HG03066 (cell line): ENCODE results near the gene MGST2.
"Not testable (repeated sequence)": the region's sequence is repeated elsewhere in the genome, so short reads cannot be mapped to it uniquely, and the experiment has no call there.

Experiments
- ATAC-seq: cut with Tn5 transposase; IDR thresholded peaks from one replicate; pipeline ENCODE4 v1.9.1; 2021; ENCODE audit warnings: low read depth; ENCODE audit not compliant: unreplicated experiment

The MGST2 gene

GRCh38 chr4:139665690-139666529 is at the start of gene MGST2:
Gene MGST2, plus strand, starts transcription at chr4:139665819. Its CDS starts 201 bp downstream, at chr4:139666020.
- ATAC-seq, result peak; percentile 88

- ATAC-seq, result no peak
Observed at GRCh38 chr4:139617702-139618490, 47.7 kb upstream of the MGST2 start.

GRCh38 chr4:139619644-139620043 is 46.0 kb upstream of the MGST2 start:
- no peak for ATAC-seq

GRCh38 chr4:139622901-139623381 is 42.7 kb upstream of the MGST2 start:
- no peak for ATAC-seq

GRCh38 chr4:139624441-139625092 is 41.1 kb upstream of the MGST2 start:
- no peak for ATAC-seq

- ATAC-seq, result no peak
Observed at GRCh38 chr4:139625093-139625455, 40.5 kb upstream of the MGST2 start.

GRCh38 chr4:139625482-139625881 is 40.1 kb upstream of the MGST2 start:
- no peak for ATAC-seq

- no peak for ATAC-seq
Observed at GRCh38 chr4:139628184-139629012, 37.2 kb upstream of the MGST2 start.

- ATAC-seq, result no peak
Observed at GRCh38 chr4:139629436-139630125, 36.0 kb upstream of the MGST2 start.

GRCh38 chr4:139630126-139630495 is 35.5 kb upstream of the MGST2 start:
- ATAC-seq, result no peak

GRCh38 chr4:139630991-139631390 is 34.6 kb upstream of the MGST2 start:
- ATAC-seq, result no peak

GRCh38 chr4:139631791-139632190 is 33.8 kb upstream of the MGST2 start:
- ATAC-seq, result no peak

GRCh38 chr4:139632739-139633138 is 32.9 kb upstream of the MGST2 start:
- ATAC-seq, result not testable (repeated sequence)

- ATAC-seq, result no peak
Observed at GRCh38 chr4:139633195-139633594, 32.4 kb upstream of the MGST2 start.

GRCh38 chr4:139633661-139634060 is 32.0 kb upstream of the MGST2 start:
- no peak for ATAC-seq

GRCh38 chr4:139635966-139636365 is 29.7 kb upstream of the MGST2 start:
- no peak for ATAC-seq

- ATAC-seq, result not testable (repeated sequence)
Observed at GRCh38 chr4:139638306-139638705, 27.3 kb upstream of the MGST2 start.

- no peak for ATAC-seq
Observed at GRCh38 chr4:139639654-139640053, 26.0 kb upstream of the MGST2 start.

GRCh38 chr4:139641218-139641617 is 24.4 kb upstream of the MGST2 start:
- no peak for ATAC-seq

- no peak for ATAC-seq
Observed at GRCh38 chr4:139642364-139642763, 23.3 kb upstream of the MGST2 start.
